Stomach (tissue), 4 donors: ENCODE measurements around the gene RIC1.

ENCODE experiments used
- EP300 ChIP-seq: sonication (generic); formaldehyde crosslinking; IDR thresholded peaks from one replicate; pipeline ENCODE4 v1.6.1; 2017; ENCODE audit warnings: antibody characterized with exemption
- TF ChIP-seq, protein P1 (sequence below), 7 experiments: fragments of 450-650 bp in 4 of 7; fragments of 200-600 bp in 3 of 7; sonication (generic) in 3 of 7; IDR thresholded peaks; one replicate each; pipeline ENCODE4 v1.5.1; 2016 to 2019; ENCODE audit warnings: antibody characterized with exemption in 7 of 7, control low read depth in 2 of 7, mild to moderate bottlenecking in 1 of 7

DNA sequence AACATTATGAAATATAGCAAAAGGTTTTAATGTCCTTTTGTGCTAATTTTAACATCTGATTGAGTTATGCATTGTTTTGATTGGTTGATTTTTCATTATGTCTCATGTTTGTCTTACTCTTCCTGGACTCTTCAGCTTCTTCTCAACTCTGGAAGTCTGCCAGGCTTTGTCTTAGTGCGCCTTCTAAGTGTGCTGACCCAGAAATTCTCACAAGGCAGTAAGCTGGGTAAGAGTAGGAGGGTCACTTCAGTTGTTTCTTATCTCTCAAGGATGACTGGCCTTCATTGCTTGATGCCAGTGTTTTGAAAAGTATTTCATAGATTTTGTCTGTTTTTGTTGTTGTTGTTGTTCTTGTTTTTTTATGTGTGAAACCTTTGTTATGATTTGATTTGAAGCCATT, 59.2 kb downstream of the RIC1 start:
- TF ChIP-seq, protein P1, sequence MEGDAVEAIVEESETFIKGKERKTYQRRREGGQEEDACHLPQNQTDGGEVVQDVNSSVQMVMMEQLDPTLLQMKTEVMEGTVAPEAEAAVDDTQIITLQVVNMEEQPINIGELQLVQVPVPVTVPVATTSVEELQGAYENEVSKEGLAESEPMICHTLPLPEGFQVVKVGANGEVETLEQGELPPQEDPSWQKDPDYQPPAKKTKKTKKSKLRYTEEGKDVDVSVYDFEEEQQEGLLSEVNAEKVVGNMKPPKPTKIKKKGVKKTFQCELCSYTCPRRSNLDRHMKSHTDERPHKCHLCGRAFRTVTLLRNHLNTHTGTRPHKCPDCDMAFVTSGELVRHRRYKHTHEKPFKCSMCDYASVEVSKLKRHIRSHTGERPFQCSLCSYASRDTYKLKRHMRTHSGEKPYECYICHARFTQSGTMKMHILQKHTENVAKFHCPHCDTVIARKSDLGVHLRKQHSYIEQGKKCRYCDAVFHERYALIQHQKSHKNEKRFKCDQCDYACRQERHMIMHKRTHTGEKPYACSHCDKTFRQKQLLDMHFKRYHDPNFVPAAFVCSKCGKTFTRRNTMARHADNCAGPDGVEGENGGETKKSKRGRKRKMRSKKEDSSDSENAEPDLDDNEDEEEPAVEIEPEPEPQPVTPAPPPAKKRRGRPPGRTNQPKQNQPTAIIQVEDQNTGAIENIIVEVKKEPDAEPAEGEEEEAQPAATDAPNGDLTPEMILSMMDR (IDR thresholded peaks at IDR 0.05) = no peak
- TF ChIP-seq EP300 = no peak
